Osteoblast (primary cell): Measurements from ENCODE around the gene USP9Y. TPM values are rescaled to one million over a fixed set of nuclear protein-coding genes. Genes with fewer than 3 reads are reported as not detected.

ENCODE experiments used
- DNase-seq: peaks from one replicate; pipeline ENCODE4 v3.0.0; 2011; ENCODE audit warnings: low spot score, mixed read lengths; ENCODE audit not compliant: insufficient read length; ENCODE audit errors: missing footprints
- H2AFZ ChIP-seq: 2 replicates; pipeline ENCODE4 v1.6.0; 2011; ENCODE audit warnings: mild to moderate bottlenecking, low read length
- H3K27ac ChIP-seq: 2 replicates; pipeline ENCODE4 v1.5.1; 2011; ENCODE audit warnings: mild to moderate bottlenecking, low read depth, low read length, moderate library complexity
- H3K27me3 ChIP-seq: 2 replicates; pipeline ENCODE4 v1.6.0; 2012; ENCODE audit warnings: mild to moderate bottlenecking, control low read depth, inconsistent platforms, low read length, moderate library complexity; ENCODE audit not compliant: insufficient read depth
- H3K36me3 ChIP-seq: 2 replicates; pipeline ENCODE4 v1.5.1; 2011; ENCODE audit warnings: mild to moderate bottlenecking, low read length, control low read depth, moderate library complexity; ENCODE audit not compliant: insufficient read depth
- H3K4me1 ChIP-seq: 2 replicates; pipeline ENCODE4 v1.5.1; 2011; ENCODE audit warnings: mild to moderate bottlenecking, low read length, control low read depth, moderate library complexity; ENCODE audit not compliant: insufficient read depth
- H3K4me2 ChIP-seq: 2 replicates; pipeline ENCODE4 v1.6.0; 2011; ENCODE audit warnings: mild to moderate bottlenecking, low read length; ENCODE audit not compliant: insufficient read depth
- H3K4me3 ChIP-seq: fragments of 200-600 bp; sonication (generic); 3 replicates; pipeline ENCODE4 v1.5.1; 2012; ENCODE audit warnings: mild to moderate bottlenecking, low read length, inconsistent platforms; ENCODE audit not compliant: insufficient read depth
- H3K79me2 ChIP-seq: 2 replicates; pipeline ENCODE4 v1.6.0; 2012; ENCODE audit warnings: mild to moderate bottlenecking, low read length, control low read depth, inconsistent platforms; ENCODE audit not compliant: insufficient read depth
- H3K9me3 ChIP-seq: 2 replicates; pipeline ENCODE4 v1.5.1; 2011; ENCODE audit warnings: low read depth, low read length, control low read depth
- H4K20me1 ChIP-seq: 2 replicates; pipeline ENCODE4 v1.6.0; 2012; ENCODE audit warnings: mild to moderate bottlenecking, low read length, control low read depth; ENCODE audit not compliant: insufficient read depth
- CTCF ChIP-seq: IDR thresholded peaks from 2 replicates; pipeline ENCODE4 v1.5.1; 2011; ENCODE audit warnings: mild to moderate bottlenecking, low read depth, low read length, moderate library complexity; ENCODE audit errors: extremely low read depth
- total RNA-seq: library from RNA; depleted of rRNA; stranded (reverse); fragments of >200 nt; gene quantifications from 2 replicates; pipeline ENCODE4 v1.2.3, GENCODE V29; 2012

Gene USP9Y
- total RNA-seq, 1 donor: 26.4 TPM

- H3K79me2 ChIP-seq: no peaks in the 10 kb centered on the region
- H3K36me3 ChIP-seq: no peaks in the 10 kb centered on the region
- no peaks in the 10 kb centered on the region for H4K20me1 ChIP-seq
- no peak overlapping the region for H3K4me3 ChIP-seq
- no peak for DNase-seq
- TF ChIP-seq CTCF: no peak
- H3K9me3 ChIP-seq: no peaks in the 10 kb centered on the region
- H3K4me1 ChIP-seq: no peaks in the 10 kb centered on the region
- H3K27me3 ChIP-seq: no peaks in the 10 kb centered on the region
- H3K27ac ChIP-seq: no peak overlapping the region
- no peak overlapping the region for H3K4me2 ChIP-seq
- H2AFZ ChIP-seq: no peak overlapping the region
Observed at GRCh38 chrY:12793999-12794398, 93.0 kb downstream of the USP9Y start.

GRCh38 chrY:12808046-12808445, 107.0 kb downstream of the USP9Y start:
- no peak overlapping the region for H3K27ac ChIP-seq
- no peaks in the 10 kb centered on the region for H4K20me1 ChIP-seq
- H3K4me2 ChIP-seq: no peak overlapping the region

DNA sequence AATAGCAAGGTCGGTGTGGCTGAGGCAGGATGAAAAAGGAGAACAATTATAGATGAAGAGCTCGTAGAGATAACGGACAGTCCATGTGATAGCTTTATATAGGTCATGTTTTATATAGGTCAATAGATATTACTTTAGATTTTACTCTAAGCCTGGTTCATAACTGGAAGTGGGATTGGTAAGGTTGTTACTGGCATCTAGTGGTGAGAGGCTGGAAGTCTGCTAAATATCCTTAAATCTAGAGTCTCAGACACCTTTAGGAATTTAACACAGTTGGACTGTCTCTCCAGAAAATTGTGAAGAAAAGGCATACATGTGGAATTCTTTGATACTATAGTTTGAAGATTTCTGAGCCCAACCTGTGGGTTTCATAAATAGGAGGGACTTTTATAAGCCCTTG, 108.0 kb downstream of the USP9Y start:
- no peak for DNase-seq
- no peaks in the 10 kb centered on the region for H3K9me3 ChIP-seq

More at GRCh38 chrY:12808046-12808445, 107.0 kb downstream of the USP9Y start:
- TF ChIP-seq CTCF: no peak
- H3K4me3 ChIP-seq: no peak overlapping the region
- DNase-seq: no peak
- no peaks in the 10 kb centered on the region for H3K36me3 ChIP-seq
- no peaks in the 10 kb centered on the region for H3K4me1 ChIP-seq
- H3K9me3 ChIP-seq: no peaks in the 10 kb centered on the region
- H2AFZ ChIP-seq: no peak overlapping the region
- no peaks in the 10 kb centered on the region for H3K27me3 ChIP-seq
- H3K79me2 ChIP-seq: no peaks in the 10 kb centered on the region

GRCh38 chrY:12823408-12823807, 122.4 kb downstream of the USP9Y start:
- Histone ChIP-seq H3K36me3 (no peaks in the 10 kb centered on the region), H3K27me3 (no peaks in the 10 kb centered on the region), H3K9me3 (no peaks in the 10 kb centered on the region), H3K4me2 (no peak overlapping the region), H3K4me3 (no peak overlapping the region), H3K79me2 (no peaks in the 10 kb centered on the region), H2AFZ (no peak overlapping the region), H4K20me1 (no peaks in the 10 kb centered on the region), H3K27ac (no peak overlapping the region), H3K4me1 (no peaks in the 10 kb centered on the region)
- no peak for DNase-seq
- no peak for TF ChIP-seq CTCF

More for the DNA sequence above, 108.0 kb downstream of the USP9Y start:
- Histone ChIP-seq H3K27ac (no peak overlapping the region), H3K4me1 (no peaks in the 10 kb centered on the region), H3K4me2 (no peak overlapping the region), H2AFZ (no peak overlapping the region), H4K20me1 (no peaks in the 10 kb centered on the region), H3K4me3 (no peak overlapping the region), H3K79me2 (no peaks in the 10 kb centered on the region), H3K36me3 (no peaks in the 10 kb centered on the region), H3K27me3 (no peaks in the 10 kb centered on the region)
- no peak for TF ChIP-seq CTCF
